Measurements from ENCODE around the gene ROR1.

The ROR1 gene

GRCh38 chr1:63983391-63984256 is 209.8 kb downstream of the ROR1 start:
- DNase-seq: no peak

- no peak for DNase-seq
Observed at GRCh38 chr1:63984257-63984929, 210.6 kb downstream of the ROR1 start.

GRCh38 chr1:63984930-63985290 is 211.1 kb downstream of the ROR1 start:
- DNase-seq: no peak

- DNase-seq: no peak
Observed at GRCh38 chr1:63987014-63987627, 213.3 kb downstream of the ROR1 start.

GRCh38 chr1:63987628-63988024 is 213.8 kb downstream of the ROR1 start:
- no peak for DNase-seq

GRCh38 chr1:63988941-63989340 is 215.1 kb downstream of the ROR1 start:
- no peak for DNase-seq

GRCh38 chr1:63991685-63992084 is 217.9 kb downstream of the ROR1 start:
- no peak for DNase-seq

GRCh38 chr1:64000021-64000420 is 226.2 kb downstream of the ROR1 start:
- DNase-seq: no peak

GRCh38 chr1:64001038-64001437 is 227.2 kb downstream of the ROR1 start:
- DNase-seq: no peak

GRCh38 chr1:64004451-64005025 is 230.7 kb downstream of the ROR1 start:
- no peak for DNase-seq

GRCh38 chr1:64005801-64006200 is 232.0 kb downstream of the ROR1 start:
- DNase-seq: no peak

- DNase-seq: no peak
Observed at GRCh38 chr1:64006276-64007051, 232.6 kb downstream of the ROR1 start.

GRCh38 chr1:64010316-64010715 is 236.5 kb downstream of the ROR1 start:
- no peak for DNase-seq

- DNase-seq: no peak
Observed at GRCh38 chr1:64013395-64013794, 239.6 kb downstream of the ROR1 start.

- peak; percentile 7 for DNase-seq
Observed at GRCh38 chr1:64019818-64020217, 246.0 kb downstream of the ROR1 start.

- no peak for DNase-seq
Observed at GRCh38 chr1:64021066-64021465, 247.2 kb downstream of the ROR1 start.

GRCh38 chr1:64025051-64025450 is 251.2 kb downstream of the ROR1 start:
- no peak for DNase-seq

GRCh38 chr1:64029037-64029436 is 255.2 kb downstream of the ROR1 start:
- no peak for DNase-seq

GRCh38 chr1:64030411-64030810 is 256.6 kb downstream of the ROR1 start:
- no peak for DNase-seq

GRCh38 chr1:64031236-64031635 is 257.4 kb downstream of the ROR1 start:
- no peak for DNase-seq

- DNase-seq: no peak
Observed at GRCh38 chr1:64033667-64034220, 259.9 kb downstream of the ROR1 start.

GRCh38 chr1:64036549-64036948 is 262.7 kb downstream of the ROR1 start:
- DNase-seq: no peak

GRCh38 chr1:64038119-64038518 is 264.3 kb downstream of the ROR1 start:
- no peak for DNase-seq
